Trophoblast cell (in vitro differentiated cells and primary cell): ENCODE results near the gene ALOX5AP.

Experiments
- DNase-seq, 2 donors: peaks; one replicate each; pipeline ENCODE4 v3.0.0-alpha.2; 2016
- H2AFZ ChIP-seq: 2 replicates; pipeline ENCODE4 v1.6.1; 2013; ENCODE audit warnings: low read length, moderate library complexity, mild to moderate bottlenecking; ENCODE audit not compliant: insufficient read depth, poor library complexity
- H2AK5ac ChIP-seq: 2 replicates; pipeline ENCODE4 v1.6.1; 2013; ENCODE audit warnings: mild to moderate bottlenecking, low read length
- H2BK120ac ChIP-seq: 2 replicates; pipeline ENCODE4 v1.6.1; 2013; ENCODE audit warnings: low read length, mild to moderate bottlenecking, moderate library complexity; ENCODE audit not compliant: insufficient read depth, poor library complexity
- H2BK12ac ChIP-seq: 2 replicates; pipeline ENCODE4 v1.6.1; 2013; ENCODE audit warnings: mild to moderate bottlenecking, low read length, moderate library complexity
- H2BK5ac ChIP-seq: 2 replicates; pipeline ENCODE4 v1.6.1; 2013; ENCODE audit warnings: low read length, low read depth, moderate library complexity, mild to moderate bottlenecking; ENCODE audit not compliant: poor library complexity
- H3K14ac ChIP-seq: 2 replicates; pipeline ENCODE4 v1.6.1; 2013; ENCODE audit warnings: mild to moderate bottlenecking, low read length
- H3K18ac ChIP-seq: 2 replicates; pipeline ENCODE4 v1.6.1; 2013; ENCODE audit warnings: mild to moderate bottlenecking, low read length
- H3K23ac ChIP-seq: 2 replicates; pipeline ENCODE4 v1.6.1; 2013; ENCODE audit warnings: low read length
- H3K27ac ChIP-seq: 2 replicates; pipeline ENCODE4 v1.5.1; 2013; ENCODE audit warnings: low read depth, mild to moderate bottlenecking, inconsistent platforms, low read length, moderate library complexity
- H3K27me3 ChIP-seq: 2 replicates; pipeline ENCODE4 v1.6.1; 2013; ENCODE audit warnings: inconsistent platforms, mild to moderate bottlenecking, low read length, moderate library complexity; ENCODE audit not compliant: insufficient read depth
- H3K36me3 ChIP-seq, 2 experiments: 1 replicate in 1 of 2; 2 replicates in 1 of 2; pipeline ENCODE4 v1.6.1; 2013; ENCODE audit warnings: low read length in 2 of 2, mild to moderate bottlenecking in 2 of 2, moderate library complexity in 1 of 2; ENCODE audit not compliant: insufficient read depth in 2 of 2, control insufficient read depth in 1 of 2
- H3K4ac ChIP-seq: 2 replicates; pipeline ENCODE4 v1.6.1; 2013; ENCODE audit warnings: low read depth, mild to moderate bottlenecking, low read length, moderate library complexity
- H3K4me1 ChIP-seq, 2 experiments: 1 replicate in 1 of 2; 2 replicates in 1 of 2; pipeline ENCODE4 v1.6.1; 2013; ENCODE audit warnings: low read length in 2 of 2, mild to moderate bottlenecking in 2 of 2, moderate library complexity in 1 of 2; ENCODE audit not compliant: insufficient read depth in 2 of 2, control insufficient read depth in 1 of 2
- H3K4me2 ChIP-seq: 2 replicates; pipeline ENCODE4 v1.6.1; 2013; ENCODE audit warnings: inconsistent platforms, mild to moderate bottlenecking, low read length, moderate library complexity
- H3K4me3 ChIP-seq: 2 replicates; pipeline ENCODE4 v1.5.1; 2013; ENCODE audit warnings: mild to moderate bottlenecking, low read depth, low read length, inconsistent platforms
- H3K79me1 ChIP-seq: one replicate; pipeline ENCODE4 v1.6.1; 2013; ENCODE audit warnings: low read length
- H3K79me2 ChIP-seq: 2 replicates; pipeline ENCODE4 v1.6.1; 2013; ENCODE audit warnings: low read length, mild to moderate bottlenecking; ENCODE audit not compliant: control insufficient read depth, insufficient read depth, poor library complexity
- H3K9ac ChIP-seq: 2 replicates; pipeline ENCODE4 v1.6.1; 2013; ENCODE audit warnings: mild to moderate bottlenecking, low read length
- H3K9me3 ChIP-seq: 2 replicates; pipeline ENCODE4 v1.6.1; 2013; ENCODE audit warnings: low read depth, mild to moderate bottlenecking, control low read depth, inconsistent platforms, low read length; ENCODE audit not compliant: insufficient read depth
- H4K12ac ChIP-seq: 2 replicates; pipeline ENCODE4 v1.6.1; 2013; ENCODE audit warnings: low read depth, mild to moderate bottlenecking, low read length, moderate library complexity
- H4K8ac ChIP-seq: 2 replicates; pipeline ENCODE4 v1.6.1; 2013; ENCODE audit warnings: low read depth, mild to moderate bottlenecking, low read length, moderate library complexity
- H4K91ac ChIP-seq: one replicate; pipeline ENCODE4 v1.6.1; 2013; ENCODE audit warnings: low read depth, mild to moderate bottlenecking, low read length, moderate library complexity
- WGBS: extraction: QIAGEN DNeasy Blood & Tissue Kit; methylation state at CpG from one replicate; pipeline ENCODE4 v1.1.7; 2013; ENCODE audit warnings: missing lambda C conversion rate; ENCODE audit not compliant: insufficient read length, insufficient coverage; ENCODE audit errors: extremely low coverage; 5-methylcytosine and 5-hydroxymethylcytosine counted together

ALOX5AP gene

DNA sequence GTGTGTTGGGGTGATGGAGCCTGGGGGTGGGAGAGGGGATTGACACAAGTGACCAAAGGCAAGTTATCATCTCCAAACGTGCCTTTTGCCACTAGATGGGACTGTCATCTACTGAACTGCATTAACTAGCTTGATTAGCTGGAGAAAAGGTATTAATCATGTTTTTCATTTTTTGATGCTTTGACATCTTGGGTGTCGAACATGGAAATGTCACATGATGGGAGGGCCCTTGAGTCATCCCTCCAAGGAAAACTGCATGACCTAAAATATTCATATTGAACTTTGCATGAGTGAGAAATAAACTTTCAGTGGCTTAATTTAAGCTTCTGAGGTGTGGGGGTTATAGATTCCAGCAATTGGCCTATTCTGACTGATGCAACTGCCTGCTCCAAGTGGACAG is 73.3 kb downstream of the ALOX5AP start:
- Histone ChIP-seq H3K9me3 (peaks cover 2% of the 10 kb centered on the region), H4K8ac (peak overlapping the region; percentile 9), H3K4me3 (no peak overlapping the region), H2AK5ac (peak overlapping the region; percentile 89), H3K79me2 (no peaks in the 10 kb centered on the region), H2BK5ac (no peak overlapping the region), H3K9ac (no peak overlapping the region), H3K4ac (peak overlapping the region; percentile 60), H2BK12ac (peak overlapping the region; percentile 96), H3K4me2 (no peak overlapping the region), H4K91ac (peak overlapping the region; percentile 67), H2BK120ac (peak overlapping the region; percentile 40), H3K23ac (no peak overlapping the region), H3K36me3 (peaks cover 0 to 2% of the 10 kb centered on the region in 2 experiments), H3K27me3 (no peaks in the 10 kb centered on the region), H2AFZ (no peak overlapping the region), H3K79me1 (peaks cover 31% of the 10 kb centered on the region), H3K4me1 (peaks cover 10 to 11% of the 10 kb centered on the region in 2 experiments), H3K18ac (no peak overlapping the region), H4K12ac (no peak overlapping the region), H3K27ac (no peak overlapping the region), H3K14ac (peak overlapping the region; percentile 55)
- no peak for DNase-seq
- WGBS = no CpG with 5 or more reads among the region's 2 CpGs

DNA sequence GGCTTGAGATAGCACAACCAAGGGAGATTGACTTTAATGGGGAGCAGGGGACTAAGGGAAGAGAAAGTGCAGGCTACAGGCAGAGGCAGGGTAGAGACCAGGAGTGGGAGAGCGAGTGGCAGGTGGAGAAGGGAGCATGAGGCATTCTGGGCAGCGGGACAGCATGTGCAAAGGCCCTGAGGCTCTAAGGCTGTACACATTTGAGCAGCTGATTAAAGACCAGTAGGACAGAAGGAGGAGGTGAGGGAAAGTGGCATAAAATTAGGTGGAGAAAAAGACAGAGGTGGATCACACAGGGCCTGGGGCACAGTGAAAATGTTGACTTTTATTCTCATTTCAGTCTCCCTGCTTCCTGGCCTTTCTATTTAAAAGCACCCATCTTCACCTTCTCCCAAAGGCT is 74.4 kb downstream of the ALOX5AP start:
- H3K27ac ChIP-seq = peak overlapping the region; percentile 75
- no peak overlapping the region for H3K4me3 ChIP-seq
- peaks cover 26% of the 10 kb centered on the region for H3K79me1 ChIP-seq
- peak overlapping the region; percentile 84 for H3K14ac ChIP-seq
- H2BK120ac ChIP-seq = peak overlapping the region; percentile 73
- no peak overlapping the region for H3K4me2 ChIP-seq
- no peak overlapping the region for H3K23ac ChIP-seq
- no peak overlapping the region for H3K9ac ChIP-seq
- H4K12ac ChIP-seq = no peak overlapping the region
- H2AFZ ChIP-seq = no peak overlapping the region
- peak overlapping the region; percentile 58 for H3K18ac ChIP-seq
- H4K91ac ChIP-seq = peak overlapping the region; percentile 91
- DNase-seq = no peak
- H3K79me2 ChIP-seq = no peaks in the 10 kb centered on the region
- peaks cover 9 to 10% of the 10 kb centered on the region in 2 experiments for H3K4me1 ChIP-seq
- peaks cover 2% of the 10 kb centered on the region for H3K9me3 ChIP-seq
- no peaks in the 10 kb centered on the region for H3K27me3 ChIP-seq
- peak overlapping the region; percentile 82 for H2BK12ac ChIP-seq
- H2AK5ac ChIP-seq = peak overlapping the region; percentile 66
- H3K4ac ChIP-seq = peak overlapping the region; percentile 26
- peak overlapping the region; percentile 53 for H2BK5ac ChIP-seq
- peak overlapping the region; percentile 6 for H4K8ac ChIP-seq
- peaks cover 0 to 2% of the 10 kb centered on the region in 2 experiments for H3K36me3 ChIP-seq
- no CpG with 5 or more reads among the region's 2 CpGs for WGBS

DNA sequence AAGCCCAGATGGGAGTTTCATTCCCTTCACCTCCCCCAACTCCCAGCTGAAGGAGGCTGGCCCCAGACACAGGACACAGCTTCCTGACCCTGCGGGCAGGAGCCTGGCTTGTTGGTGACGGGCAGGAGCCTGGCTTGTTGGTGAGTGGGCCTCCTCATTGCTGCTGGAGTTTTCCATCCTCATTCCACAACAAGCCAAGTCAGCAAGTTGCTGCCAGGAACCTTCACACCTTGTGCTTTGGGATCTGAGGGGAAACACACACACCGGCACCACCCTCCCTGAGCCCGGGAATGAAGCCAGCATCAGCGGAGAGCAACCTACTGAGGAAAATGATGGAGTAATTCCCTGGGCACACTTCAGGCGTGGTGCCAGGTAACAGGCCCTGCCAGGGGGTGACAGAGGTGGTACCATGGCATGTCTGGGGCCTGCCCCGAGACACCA is 74.9 kb downstream of the ALOX5AP start:
- Histone ChIP-seq H3K14ac (peak overlapping the region; percentile 81), H3K9me3 (peaks cover 2% of the 10 kb centered on the region), H3K4me2 (no peak overlapping the region), H3K27ac (peak overlapping the region; percentile 75), H4K91ac (peak overlapping the region; percentile 95), H3K23ac (no peak overlapping the region), H3K4me3 (no peak overlapping the region), H3K4ac (peak overlapping the region; percentile 68), H2AFZ (no peak overlapping the region), H3K79me2 (no peaks in the 10 kb centered on the region), H3K9ac (no peak overlapping the region), H3K18ac (peak overlapping the region; percentile 87), H3K27me3 (no peaks in the 10 kb centered on the region), H3K36me3 (peaks cover 0 to 2% of the 10 kb centered on the region in 2 experiments), H4K12ac (peak overlapping the region; percentile 60), H3K79me1 (peaks cover 24% of the 10 kb centered on the region), H2BK120ac (peak overlapping the region; percentile 96), H2BK5ac (peak overlapping the region; percentile 76), H2AK5ac (peak overlapping the region; percentile 77), H2BK12ac (peak overlapping the region; percentile 98), H4K8ac (peak overlapping the region; percentile 78), H3K4me1 (peaks cover 6 to 8% of the 10 kb centered on the region in 2 experiments)
- DNase-seq = no peak
- no CpG with 5 or more reads among the region's 7 CpGs for WGBS

DNA sequence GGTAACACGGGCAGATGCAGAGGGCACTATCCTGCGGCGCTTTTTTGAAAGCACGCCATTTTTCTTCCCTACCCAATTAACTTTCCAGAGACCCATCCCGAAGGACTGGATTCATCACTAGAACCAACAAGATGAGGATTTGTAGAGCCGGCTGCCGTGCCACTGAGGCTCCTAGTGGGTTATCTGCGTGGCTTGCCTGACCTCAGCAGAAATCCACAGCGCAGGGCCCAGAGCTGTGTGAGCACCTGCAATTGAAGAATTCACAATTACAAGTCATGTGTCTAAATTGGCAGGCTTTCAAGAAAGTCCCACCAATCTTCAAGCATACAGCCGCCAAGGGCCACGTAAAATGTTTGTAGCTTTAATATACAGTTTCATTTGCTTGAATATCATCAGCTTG is 75.5 kb downstream of the ALOX5AP start:
- Histone ChIP-seq H2BK12ac (peak overlapping the region; percentile 98), H3K9me3 (peaks cover 2% of the 10 kb centered on the region), H3K18ac (peak overlapping the region; percentile 87), H4K8ac (peak overlapping the region; percentile 78), H3K36me3 (peaks cover 0 to 2% of the 10 kb centered on the region in 2 experiments), H2BK5ac (peak overlapping the region; percentile 76), H3K79me1 (peaks cover 22% of the 10 kb centered on the region), H3K14ac (peak overlapping the region; percentile 81), H3K4ac (peak overlapping the region; percentile 12), H3K79me2 (no peaks in the 10 kb centered on the region), H2AK5ac (peak overlapping the region; percentile 77), H4K12ac (peak overlapping the region; percentile 60), H3K4me2 (no peak overlapping the region), H3K9ac (no peak overlapping the region), H3K4me3 (no peak overlapping the region), H3K27me3 (no peaks in the 10 kb centered on the region), H3K23ac (no peak overlapping the region), H3K4me1 (peaks cover 4 to 6% of the 10 kb centered on the region in 2 experiments), H3K27ac (peak overlapping the region; percentile 75), H4K91ac (peak overlapping the region; percentile 95), H2BK120ac (peak overlapping the region; percentile 96), H2AFZ (no peak overlapping the region)
- DNase-seq = no peak
- WGBS = no CpG with 5 or more reads among the region's 11 CpGs
